Type B pancreatic cell (in vitro differentiated cells): ENCODE results near the gene CAMK2A. TPM values are rescaled to one million over a fixed set of nuclear protein-coding genes. Genes with fewer than 3 reads are reported as not detected.

Experiments used
- DNase-seq: peaks from one replicate; pipeline ENCODE4 v3.0.0; 2021; ENCODE audit warnings: mixed read lengths; ENCODE audit not compliant: unreplicated experiment; ENCODE audit errors: extremely low spot score
- H3K27ac Mint-ChIP-seq: 2 replicates; pipeline ENCODE4 v1.8.0; 2021; ENCODE audit warnings: mild to moderate bottlenecking, mixed read lengths
- H3K27me3 Mint-ChIP-seq: 2 replicates; pipeline ENCODE4 v1.8.0; 2021; ENCODE audit warnings: mixed read lengths
- H3K36me3 Mint-ChIP-seq: 2 replicates; pipeline ENCODE4 v1.8.0; 2021; ENCODE audit warnings: mixed read lengths
- H3K4me1 Mint-ChIP-seq: one replicate; pipeline ENCODE4 v1.8.0; 2021; ENCODE audit warnings: mixed read lengths; ENCODE audit not compliant: unreplicated experiment
- H3K4me3 Mint-ChIP-seq: 2 replicates; pipeline ENCODE4 v1.8.0; 2021; ENCODE audit warnings: mild to moderate bottlenecking, mixed read lengths
- H3K9me3 Mint-ChIP-seq: 2 replicates; pipeline ENCODE4 v1.8.0; 2021; ENCODE audit warnings: mixed read lengths
- CTCF ChIP-seq: fragments of 200-600 bp; sonication (generic); conservative IDR thresholded peaks from 2 replicates; pipeline ENCODE4 v1.5.0; 2021; ENCODE audit warnings: antibody characterized with exemption, mild to moderate bottlenecking
- total RNA-seq: library from RNA; stranded (reverse); gene quantifications from 2 replicates; pipeline ENCODE4 v1.2.1, GENCODE V29; 2021; ENCODE audit warnings: low replicate concordance

Gene CAMK2A
- total RNA-seq, 1 donor from 2014 or later = 3.7 TPM

DNA sequence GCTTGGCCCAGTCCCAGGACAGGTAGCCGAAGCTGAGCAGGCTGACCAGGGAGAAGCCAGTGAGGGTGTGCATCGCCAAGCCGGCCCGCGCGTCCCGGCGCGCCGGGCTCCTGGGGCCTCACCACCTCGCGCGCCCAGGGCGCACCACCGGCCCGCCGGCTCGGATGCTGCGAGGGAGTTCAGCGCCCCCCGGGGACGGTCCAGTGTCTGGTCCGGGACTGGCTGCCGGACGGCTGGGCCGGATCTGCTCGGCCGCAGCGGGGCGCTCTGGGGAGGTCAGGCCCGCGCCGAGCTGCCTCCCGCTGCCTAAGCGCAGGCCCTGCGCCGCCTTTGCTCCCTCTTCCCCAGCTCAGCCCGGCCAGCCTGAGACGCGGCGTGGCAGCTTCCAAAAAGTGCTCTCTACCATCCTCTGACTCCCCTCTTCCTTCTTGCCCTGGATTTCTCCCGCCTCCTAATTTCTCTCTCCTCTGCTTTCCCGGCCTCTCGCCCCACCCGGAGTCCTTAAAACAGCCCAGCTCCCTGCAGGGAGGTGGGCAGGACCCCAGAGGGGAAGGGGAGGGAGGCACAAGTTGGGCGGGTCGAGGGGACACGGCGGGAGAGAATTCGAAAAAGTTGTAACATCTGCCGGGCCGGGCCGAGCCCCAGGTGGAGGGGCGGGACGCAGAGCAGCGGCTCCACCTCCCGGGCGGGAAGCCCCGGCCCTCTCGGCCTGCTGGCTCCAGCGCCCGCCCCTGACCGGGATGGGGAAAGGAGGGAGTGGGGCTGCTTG lies 12.9 kb upstream of the CAMK2A start, which contains the start of gene ARSI:
TSS of gene ARSI (minus strand) at position 605 of the 769 bp plus-strand sequence. CDS start at position 73, 532 bp downstream.
- peak; percentile 42 for TF ChIP-seq CTCF

DNA sequence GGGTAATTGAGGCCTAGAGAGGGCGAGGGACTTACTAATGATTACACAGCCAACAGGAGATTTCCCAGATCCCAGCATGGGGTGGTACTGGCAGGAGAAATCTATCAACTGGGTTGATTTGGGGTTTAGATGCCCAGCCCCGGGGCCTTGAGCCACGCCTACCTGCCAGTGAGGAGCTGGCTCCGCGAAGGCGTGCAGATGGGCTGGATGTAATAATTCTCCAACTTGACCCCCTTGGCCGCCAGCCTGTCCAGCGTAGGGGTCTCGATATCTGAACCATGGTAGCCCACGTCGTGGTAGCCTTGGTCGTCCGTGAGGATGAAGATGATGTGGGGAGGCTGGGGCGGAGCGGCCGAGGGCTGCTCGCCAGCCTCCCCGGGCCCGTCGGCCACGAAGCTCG lies 12.3 kb upstream of the CAMK2A start:
- no peak for TF ChIP-seq CTCF
- Mint-ChIP-seq H3K9me3 (no peaks in the 10 kb centered on the region), H3K27me3 (peaks cover 30% of the 10 kb centered on the region), H3K36me3 (no peaks in the 10 kb centered on the region), H3K27ac (no peak overlapping the region), H3K4me3 (peak overlapping the region; percentile 72), H3K4me1 (peaks cover 51% of the 10 kb centered on the region)
- no peak for DNase-seq

More for the DNA sequence above, 12.9 kb upstream of the CAMK2A start, which contains the start of gene ARSI:
- H3K27me3 Mint-ChIP-seq = peaks cover 30% of the 10 kb centered on the region
- peak within 1 kb of the TSS; percentile 61 for H3K27ac Mint-ChIP-seq
- H3K4me1 Mint-ChIP-seq = peaks cover 53% of the 10 kb centered on the region
- DNase-seq = no peak
- no peaks in the 10 kb centered on the region for H3K36me3 Mint-ChIP-seq
- H3K4me3 Mint-ChIP-seq = peak within 1 kb of the TSS; percentile 83
- H3K9me3 Mint-ChIP-seq = no peaks in the 10 kb centered on the region

DNA sequence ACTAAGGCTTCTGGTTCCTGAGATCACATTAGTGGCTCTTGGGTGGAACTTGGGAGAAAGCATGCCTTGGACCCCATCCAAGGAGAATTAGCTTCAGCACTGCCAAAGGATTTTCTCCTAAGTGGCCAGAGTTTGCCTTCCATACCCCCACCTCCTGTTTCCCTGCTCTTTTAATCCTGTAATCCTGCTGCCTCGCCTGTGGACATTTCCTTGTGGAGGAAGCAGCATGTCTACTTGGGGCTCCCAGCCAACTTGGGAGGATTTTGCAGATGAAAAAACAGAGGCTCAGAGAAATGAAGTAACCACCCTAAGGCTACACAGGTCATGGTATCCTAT lies 11.6 kb upstream of the CAMK2A start:
- Mint-ChIP-seq H3K4me3 (peak overlapping the region; percentile 72), H3K36me3 (no peaks in the 10 kb centered on the region), H3K9me3 (no peaks in the 10 kb centered on the region), H3K27me3 (peaks cover 30% of the 10 kb centered on the region), H3K4me1 (peaks cover 45% of the 10 kb centered on the region), H3K27ac (no peak overlapping the region)
- DNase-seq = no peak
- no peak for TF ChIP-seq CTCF

GRCh38 chr5:150300496-150301169 lies 11.1 kb upstream of the CAMK2A start:
- TF ChIP-seq CTCF = no peak
- no peak overlapping the region for H3K27ac Mint-ChIP-seq
- DNase-seq = no peak
- no peaks in the 10 kb centered on the region for H3K36me3 Mint-ChIP-seq
- H3K4me1 Mint-ChIP-seq = peaks cover 43% of the 10 kb centered on the region
- H3K4me3 Mint-ChIP-seq = peak overlapping the region; percentile 72
- H3K27me3 Mint-ChIP-seq = peaks cover 30% of the 10 kb centered on the region
- H3K9me3 Mint-ChIP-seq = no peaks in the 10 kb centered on the region

DNA sequence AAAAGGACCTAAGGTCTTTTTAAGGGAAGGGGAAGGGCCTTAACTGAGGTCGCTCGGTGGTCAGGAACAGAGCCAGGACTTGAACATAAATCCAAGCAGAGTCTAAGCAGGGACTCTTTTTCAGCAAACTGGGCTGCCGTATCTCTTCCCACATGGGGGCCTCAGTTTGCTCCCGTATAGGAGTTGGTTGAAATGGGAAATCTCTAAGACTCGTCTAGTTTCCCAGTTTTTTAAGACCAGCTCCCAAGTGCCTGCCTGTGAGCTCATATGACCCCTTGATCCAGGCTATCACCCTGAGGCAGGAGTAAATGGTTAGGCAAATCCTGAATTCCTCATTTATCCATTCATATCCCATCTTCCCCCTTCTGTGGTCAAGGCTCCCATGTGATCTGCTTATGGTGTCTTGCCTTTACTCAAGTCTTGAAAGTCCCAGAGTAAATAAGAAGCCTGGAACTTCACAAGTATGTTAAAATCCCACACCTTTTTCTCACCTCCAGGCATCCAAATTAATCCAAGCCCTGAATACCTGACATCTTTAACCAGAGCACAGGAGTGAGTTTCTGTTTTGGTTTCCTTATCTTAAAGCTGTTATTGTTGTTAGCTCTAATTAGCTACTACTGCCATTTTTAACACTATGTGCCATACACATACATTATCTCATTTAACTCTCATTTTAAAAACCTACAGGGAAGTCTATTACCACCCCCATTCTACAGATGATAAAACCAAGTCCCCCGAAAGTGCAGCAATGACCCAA lies 10.2 kb upstream of the CAMK2A start:
- no peak overlapping the region for H3K27ac Mint-ChIP-seq
- no peak overlapping the region for H3K4me3 Mint-ChIP-seq

More for the DNA sequence above, 10.2 kb upstream of the CAMK2A start:
- Mint-ChIP-seq H3K27me3 (peaks cover 30% of the 10 kb centered on the region), H3K9me3 (no peaks in the 10 kb centered on the region), H3K36me3 (no peaks in the 10 kb centered on the region), H3K4me1 (peaks cover 36% of the 10 kb centered on the region)
- DNase-seq = no peak
- TF ChIP-seq CTCF = no peak
